Smooth muscle cell of the brain vasculature (primary cell): ENCODE results near the gene MBOAT1.
A peak's percentile ranks its signal among the peaks of the same experiment; 100 is the strongest.

Experiments
- DNase-seq: peaks from one replicate; pipeline ENCODE4 v3.0.0-alpha.2; 2012; ENCODE audit warnings: low read depth, low spot score

The MBOAT1 gene

GRCh38 chr6:20105838-20106237 lies 106.4 kb downstream of the MBOAT1 start:
- no peak for DNase-seq

GRCh38 chr6:20104696-20105095 lies 107.6 kb downstream of the MBOAT1 start:
- DNase-seq, result no peak

DNA sequence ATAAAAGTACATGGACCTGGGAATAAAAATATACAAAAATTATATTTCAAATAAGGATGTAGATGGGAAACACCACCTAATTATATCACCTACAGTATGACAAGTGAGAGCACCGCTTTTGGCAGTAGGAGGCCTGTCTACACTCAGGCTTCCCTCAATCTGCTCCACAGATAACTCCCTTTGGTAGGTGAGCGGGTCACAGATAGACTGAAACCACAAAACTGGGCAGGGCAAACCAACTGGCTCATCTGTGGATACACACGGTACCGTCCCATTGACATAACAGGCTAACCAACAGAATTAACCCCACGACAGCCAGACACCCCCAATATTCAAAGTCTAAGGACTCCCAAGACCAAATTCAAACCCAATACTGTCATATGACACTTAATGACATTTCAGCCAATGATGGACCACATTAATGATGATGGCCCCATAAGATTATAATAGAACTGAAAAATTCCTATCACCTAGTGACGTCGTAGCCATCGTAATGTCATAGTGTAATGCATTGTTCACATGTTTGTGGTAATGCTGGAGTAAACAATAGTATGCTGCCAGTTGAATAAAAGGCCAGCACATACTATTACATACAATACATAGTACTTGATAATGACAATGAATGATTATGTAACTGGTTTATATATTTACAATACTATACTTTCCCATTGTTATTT lies 109.7 kb downstream of the MBOAT1 start:
- DNase-seq, result no peak

DNA sequence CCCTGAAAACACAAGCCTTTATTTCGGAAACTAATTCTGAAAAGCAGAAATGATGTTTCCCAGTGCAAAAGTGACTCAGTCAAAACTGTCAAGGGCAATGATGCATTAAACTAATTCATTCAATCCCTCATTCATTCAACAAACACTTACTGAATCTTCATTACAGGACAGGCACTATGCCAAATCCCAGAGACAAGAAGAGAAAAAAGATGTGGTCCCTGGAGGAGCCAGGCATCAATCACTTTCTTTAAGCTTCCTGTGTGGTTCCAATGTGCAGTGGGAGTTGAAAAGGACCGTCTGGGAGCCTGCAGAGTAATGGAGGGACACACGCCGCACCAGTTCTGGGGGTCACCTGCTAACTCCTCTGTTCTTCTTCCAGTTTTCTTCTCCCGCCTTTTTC lies 113.1 kb downstream of the MBOAT1 start:
- no peak for DNase-seq

- DNase-seq, result no peak
These were observed 113.9 kb downstream of the MBOAT1 start for GRCh38 chr6:20098267-20098876.

DNA sequence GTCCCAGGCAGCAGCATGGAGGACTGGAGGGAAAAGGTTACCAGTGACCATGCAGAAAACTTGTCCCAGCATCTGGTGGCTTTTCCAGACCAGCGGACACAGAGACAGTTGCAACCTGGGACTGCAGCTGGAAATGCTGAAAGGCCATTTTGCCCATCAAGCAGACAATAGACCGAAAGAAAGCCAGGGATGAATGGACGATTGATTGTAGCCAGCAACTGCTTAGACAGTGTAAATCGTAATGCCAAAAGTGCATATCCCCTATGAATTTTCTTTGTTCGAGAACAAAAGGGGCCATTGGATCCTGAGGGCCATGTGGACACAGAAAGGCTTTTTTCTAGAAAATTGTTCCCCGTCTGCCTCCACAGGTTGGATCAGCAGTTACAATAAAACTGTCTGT lies 115.7 kb downstream of the MBOAT1 start:
- no peak for DNase-seq

GRCh38 chr6:20095436-20095835 lies 116.8 kb downstream of the MBOAT1 start:
- no peak for DNase-seq

- peak; percentile 20 for DNase-seq
These were observed 120.2 kb downstream of the MBOAT1 start for GRCh38 chr6:20092071-20092566.

DNA sequence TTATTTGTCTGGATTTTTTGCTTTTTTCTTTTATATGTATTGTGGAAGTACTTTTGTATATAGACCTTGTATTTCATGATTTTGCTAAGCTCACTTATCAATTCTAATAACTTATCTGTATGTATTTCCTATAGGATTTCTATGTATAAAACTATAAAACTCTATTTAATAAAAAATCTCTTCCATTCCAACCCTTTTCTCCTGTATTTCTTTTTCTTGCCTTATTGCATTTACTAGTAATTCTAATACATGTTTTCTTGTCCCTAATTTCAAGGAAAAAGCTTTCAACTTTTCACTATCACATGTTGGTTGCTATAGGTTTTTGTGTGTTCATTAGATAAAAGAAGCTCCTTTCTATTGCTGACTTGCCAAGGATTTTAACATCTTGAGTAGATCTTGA lies 125.3 kb downstream of the MBOAT1 start:
- DNase-seq, result no peak

DNA sequence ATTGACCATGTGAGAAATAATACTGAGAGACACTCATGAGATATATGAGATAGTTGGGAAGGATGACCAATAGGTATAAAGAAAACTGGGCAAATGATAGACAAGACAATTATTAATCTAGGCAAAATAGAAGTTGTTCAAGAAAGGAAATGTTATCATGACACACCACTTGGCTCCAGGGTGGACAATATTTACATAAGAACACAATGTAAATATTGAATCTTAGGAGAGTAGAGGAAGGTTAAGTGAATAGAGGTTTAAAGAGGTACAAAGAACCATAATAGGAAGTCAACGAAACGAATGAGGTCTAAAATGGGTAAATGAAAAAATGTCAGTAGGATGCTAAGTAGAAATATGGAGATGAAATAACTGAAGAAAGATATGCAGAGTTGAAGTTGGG lies 126.5 kb downstream of the MBOAT1 start:
- DNase-seq, result no peak

GRCh38 chr6:20084411-20084810 lies 127.9 kb downstream of the MBOAT1 start:
- DNase-seq, result no peak

- no peak for DNase-seq
These were observed 140.3 kb downstream of the MBOAT1 start for GRCh38 chr6:20071998-20072397.

DNA sequence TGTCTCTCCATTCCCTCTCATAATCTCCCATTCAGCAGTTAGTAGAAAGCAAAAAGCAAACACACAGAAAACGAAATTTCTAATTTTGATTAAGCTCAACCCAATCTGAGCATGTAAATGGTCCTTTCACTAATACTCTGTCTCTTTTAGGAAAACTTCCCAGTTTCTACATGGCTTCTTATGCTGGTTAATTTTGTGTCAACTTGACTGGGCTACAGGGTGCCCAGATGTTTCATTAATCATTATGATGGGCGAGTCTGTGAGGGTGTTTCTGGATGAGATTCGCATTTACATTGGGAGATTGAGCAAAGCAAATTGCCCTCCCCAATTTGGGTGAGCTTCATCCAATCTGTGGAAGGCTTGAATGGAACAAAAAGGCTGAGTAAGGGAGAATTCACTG lies 142.2 kb downstream of the MBOAT1 start:
- DNase-seq, result no peak

DNA sequence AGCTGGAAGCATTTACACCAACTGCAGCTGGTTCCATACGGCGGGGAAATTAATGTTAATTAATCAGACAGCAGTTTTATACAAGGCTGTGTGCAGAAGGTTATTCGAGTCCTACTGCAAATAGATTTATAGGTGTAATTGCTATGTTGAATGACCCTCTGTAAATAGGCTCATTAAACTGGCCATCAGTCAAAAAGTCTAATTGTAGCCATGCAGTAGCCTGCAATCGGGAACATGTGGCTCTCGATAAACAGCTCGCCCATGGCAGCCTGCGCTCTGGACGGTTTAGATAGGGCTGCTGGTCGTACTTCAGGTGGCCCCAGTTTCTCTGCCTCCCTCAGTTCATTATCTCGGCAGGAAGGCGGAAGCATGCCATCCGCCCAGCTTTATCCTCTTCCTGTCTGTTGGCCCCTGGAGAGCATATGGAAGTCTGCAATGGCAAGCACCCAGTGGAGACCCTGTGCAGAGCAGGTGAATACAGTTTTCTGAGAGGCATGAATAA lies 143.2 kb downstream of the MBOAT1 start:
- DNase-seq, result no peak

GRCh38 chr6:20068421-20068988 lies 143.8 kb downstream of the MBOAT1 start:
- no peak for DNase-seq

- DNase-seq, result no peak
These were observed 150.3 kb downstream of the MBOAT1 start for GRCh38 chr6:20061952-20062351.

- DNase-seq, result no peak
These were observed 152.0 kb downstream of the MBOAT1 start for GRCh38 chr6:20060252-20060651.

DNA sequence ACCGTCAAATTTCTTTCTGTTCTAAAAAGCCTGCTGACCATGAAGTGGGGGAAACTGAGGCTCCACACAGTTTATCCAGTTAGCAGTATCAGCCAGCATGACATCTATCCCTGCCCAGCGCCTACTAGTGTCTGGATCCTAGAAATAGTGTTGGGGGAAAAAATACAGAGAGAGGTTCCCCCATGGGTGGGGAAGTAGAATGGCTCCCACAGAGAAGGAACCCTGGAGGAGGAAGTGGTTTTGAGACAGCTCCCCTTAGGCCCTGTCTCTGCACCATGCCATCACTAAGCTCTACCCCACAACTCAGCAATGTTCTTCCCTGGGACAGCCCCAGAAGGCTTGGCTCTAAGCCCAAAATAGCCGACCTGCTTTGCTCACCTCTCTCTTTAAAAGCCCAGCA lies 153.4 kb downstream of the MBOAT1 start:
- DNase-seq, result no peak

DNA sequence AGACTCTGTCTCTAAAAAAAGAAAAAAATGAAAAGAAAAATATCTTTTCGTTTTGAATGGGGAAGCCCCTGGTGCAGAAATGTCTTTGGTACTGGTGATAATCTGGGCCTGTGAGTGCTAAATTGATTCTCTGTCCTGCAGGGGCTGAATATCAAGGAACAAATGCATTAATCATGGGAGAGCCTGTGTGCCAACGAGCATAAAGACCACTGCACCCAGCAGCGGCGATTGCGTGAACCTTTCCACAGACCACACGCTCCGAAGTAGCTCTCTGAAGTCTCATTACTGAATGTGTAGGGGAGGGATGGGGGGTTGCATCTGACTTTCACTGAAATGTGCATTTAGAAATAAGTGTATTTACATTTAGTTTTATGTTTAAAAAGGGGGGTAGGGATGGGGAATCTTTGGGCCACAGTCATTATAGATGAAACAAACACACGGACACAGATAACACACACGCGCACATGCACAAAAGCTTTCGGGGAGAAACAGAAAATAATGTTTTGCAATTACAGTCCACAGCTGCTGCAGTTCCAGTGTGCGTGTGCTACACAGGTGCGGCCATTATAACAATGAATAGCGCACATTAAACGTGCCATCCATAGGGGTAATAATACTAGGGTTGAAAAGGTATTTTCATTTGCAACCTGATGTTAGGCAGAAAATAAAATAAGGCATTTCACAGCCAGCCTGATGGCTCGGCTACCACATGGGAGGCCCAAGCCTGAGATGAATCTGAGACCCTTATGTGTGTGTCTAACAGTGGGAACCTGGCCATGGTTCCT lies 154.0 kb downstream of the MBOAT1 start:
- no peak for DNase-seq

DNA sequence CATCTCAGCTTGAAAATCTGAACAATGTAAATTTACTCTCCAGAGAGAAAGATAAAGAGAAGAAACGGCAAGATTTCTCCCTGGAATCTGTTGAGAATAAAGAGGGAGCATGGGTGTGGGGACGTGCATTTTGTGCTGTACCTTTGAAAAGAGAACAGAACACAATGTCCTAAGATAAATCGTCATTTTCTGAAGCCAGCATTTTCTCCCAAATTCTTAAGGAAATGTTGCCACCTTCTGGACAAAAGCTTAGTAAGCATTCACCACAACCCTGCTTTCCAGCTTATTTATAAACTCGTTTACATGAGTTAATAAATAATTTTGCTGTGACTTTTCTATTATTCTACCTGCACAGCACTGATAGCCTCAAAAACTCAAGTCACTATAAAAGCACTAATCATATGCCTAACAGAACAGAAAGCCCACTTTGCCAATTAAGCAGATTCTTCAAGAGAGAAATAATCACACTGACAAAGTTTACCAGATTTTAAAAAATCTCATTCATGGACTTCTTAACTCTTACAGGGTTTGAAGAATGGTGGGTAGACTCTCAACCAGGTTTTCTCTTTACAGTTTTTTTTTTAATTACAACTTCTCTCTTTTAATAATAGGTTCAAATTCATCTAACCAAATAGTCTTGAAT lies 155.8 kb downstream of the MBOAT1 start:
- DNase-seq, result peak; percentile 10

GRCh38 chr6:20055916-20056315 lies 156.4 kb downstream of the MBOAT1 start:
- DNase-seq, result no peak
